Heart left ventricle (tissue), 16 donors: ENCODE data around the gene SFT2D3. TPM values are rescaled to one million over a fixed set of nuclear protein-coding genes. Genes with fewer than 3 reads are reported as not detected.

Experiments
- ATAC-seq, 4 donors: fragments of 200-7000 bp; cut with Tn5 transposase; one replicate each; pipeline ENCODE4 v1.9.1; 2020 to 2022; ENCODE audit warnings: moderate library complexity in 4 of 4, mild to moderate bottlenecking in 3 of 4, moderate number of reproducible peaks in 1 of 4
- DNase-seq, 5 donors: peaks; one replicate each; pipeline ENCODE4 v3.0.0-alpha.2; 2020
- H3K27ac ChIP-seq, 12 donors: fragments of 200-600 bp; sonication (generic) in 4 of 12; one replicate each; pipeline versions ENCODE4 v1.5.0 to v1.8.0; 2016 to 2022; ENCODE audit warnings: mild to moderate bottlenecking in 2 of 12
- H3K27me3 ChIP-seq, 9 donors: fragments of 200-600 bp; sonication (generic) in 2 of 9; one replicate each; pipeline versions ENCODE4 v1.5.1 to v1.8.0; 2016 to 2022; ENCODE audit warnings: mild to moderate bottlenecking in 3 of 9
- H3K36me3 ChIP-seq, 9 donors: fragments of 200-600 bp; sonication (generic) in 2 of 9; one replicate each; pipeline versions ENCODE4 v1.5.0 to v1.8.0; 2018 to 2022; ENCODE audit warnings: mild to moderate bottlenecking in 2 of 9
- H3K4me1 ChIP-seq, 12 donors: fragments of 200-600 bp; sonication (generic) in 4 of 12; one replicate each; pipeline versions ENCODE4 v1.5.0 to v1.8.0; 2016 to 2022; ENCODE audit warnings: mild to moderate bottlenecking in 3 of 12
- H3K4me3 ChIP-seq, 12 donors: fragments of 200-600 bp; sonication (generic) in 4 of 12; one replicate each; pipeline versions ENCODE4 v1.5.0 to v1.8.0; 2017 to 2022; ENCODE audit warnings: mild to moderate bottlenecking in 9 of 12, moderate library complexity in 4 of 12
- H3K9me3 ChIP-seq, 12 donors: fragments of 200-600 bp; sonication (generic) in 4 of 12; one replicate each; pipeline versions ENCODE4 v1.5.0 to v1.8.0; 2016 to 2022; ENCODE audit warnings: mild to moderate bottlenecking in 1 of 12
- CTCF ChIP-seq, 12 donors: fragments of 200-600 bp; sonication (generic) in 4 of 12; IDR thresholded peaks; one replicate each; pipeline versions ENCODE4 v1.5.0 to v1.8.0; 2018 to 2022; ENCODE audit warnings: antibody characterized with exemption in 12 of 12, mild to moderate bottlenecking in 5 of 12
- POLR2A ChIP-seq, 2 donors: fragments of 450-650 bp; IDR thresholded peaks; one replicate each; pipeline ENCODE4 v1.6.1; 2017; ENCODE audit warnings: antibody characterized with exemption in 2 of 2, mild to moderate bottlenecking in 2 of 2, moderate library complexity in 2 of 2
- WGBS, 4 donors: extraction: QIAGEN DNeasy Blood & Tissue Kit in 2 of 4; methylation state at CpG; one replicate each; pipeline versions ENCODE4 v1.1.5 to v1.1.7; 2013 to 2018; 5-methylcytosine and 5-hydroxymethylcytosine counted together
- intact Hi-C, 10 donors: fragments of 100-400 bp; cut with DNase I; formaldehyde crosslinking; loops; one replicate each; pipeline versions ENCODE4 v1.11.1 to v1.14.2; 2022
- polyA plus RNA-seq, 2 donors: library from polyadenylated mRNA; stranded (reverse); fragments of 200-250 nt; gene quantifications; one replicate each; pipeline ENCODE4 v1.2.3, GENCODE V29; 2013
- total RNA-seq, 9 donors: library from RNA; depleted of rRNA in 2 of 9; stranded (reverse); fragments of >200 nt in 2 of 9; fragmentation: NEBNext Ultra II Directional in 3 of 9; extraction: Animal tissue kit (Norgen Biotek cat#: 25700) in 3 of 9; gene quantifications; one replicate each; pipeline versions ENCODE4 v1.1.0 to v1.2.4, GENCODE V29; 2016 to 2023
- donor health status: ischemic (EF 13 %, LVEDD 7.1; RV severe dilation, severe dysfunction).
- donor health status: healthy with polysubstance abuse.
- donor health status: DM: no; HTN: yes; CAD: no.
- donor health status: DM: no; HTN: no; CAD: no.
- donor health status: ischemic (EF 25% LVEDD 6.9; RV normal size, moderate dysfunction).
- donor health status: ischemic (EF 25% LVEDD 5.7; RV mildly dilated, moderate dysfunction).
- donor health status: healthy.
- donor health status: DM: yes; HTN: yes; CAD: no.
- donor health status: ischemic (EF 35%, LVEDD 5.7; RV mildly dilated, moderate dysfunction).
- donor health status: nonischemic (EF 11% LVEDD 7.7; RV severe dilation, severe dysfunction).
- donor health status: DM: yes; HTN: yes; CAD: no.
- donor health status: PGD.
- donor health status: ischemic (EF 29% LVEDD 5.4; RV normal size, mild dysfunction).
- donor health status: nonischemic (EF 23%, LVEDD 6.1; RV moderate dilation, normal function).

The SFT2D3 gene
- total and polyA plus RNA-seq, 11 donors = 2.4 to 5.2 (median 3.6) TPM

DNA sequence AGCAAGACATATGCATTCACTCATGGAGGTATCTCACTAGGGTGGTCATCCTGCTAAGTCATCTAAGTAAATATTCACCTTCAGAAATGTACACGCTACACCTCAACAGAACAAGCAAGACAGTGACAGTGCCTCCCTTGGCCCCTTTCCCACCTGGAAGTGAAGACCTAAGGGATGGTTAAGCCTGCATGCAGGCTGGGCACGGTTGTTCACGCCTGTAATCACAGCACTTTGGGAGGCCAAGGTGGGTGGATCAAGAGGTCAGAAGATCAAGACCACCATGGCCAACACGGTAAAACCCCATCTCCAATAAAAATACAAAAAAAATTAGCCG, 30.4 kb upstream of the SFT2D3 start:
- Histone ChIP-seq H3K36me3 (peaks cover 0 to 4% (median 2%) of the 10 kb centered on the region in 9 donors), H3K27ac (peak overlapping the region in 6 of 12 donors; percentile 3 to 99 (median 94)), H3K9me3 (peaks cover 0 to 11% (median 0%) of the 10 kb centered on the region in 12 donors), H3K4me1 (peaks cover 0 to 80% (median 49%) of the 10 kb centered on the region in 12 donors), H3K27me3 (peaks cover 0 to 23% (median 0%) of the 10 kb centered on the region in 9 donors), H3K4me3 (peak overlapping the region in 1 of 12 donors; percentile 83)
- ATAC-seq = no peak
- DNase-seq = no peak
- intact Hi-C loops = loop anchor here in 3 of 10 donors (5.0 to 10.0 kb wide), 2 partner anchors 34 to 76 kb away; no protein-coding TSS in a partner anchor
- 71 to 84% (median 80%) methylated on average over 5 of the region's 5 CpGs for WGBS, 4 donors
- TF ChIP-seq CTCF (IDR thresholded peaks at IDR 0.05) (no peak), POLR2A (IDR thresholded peaks at IDR 0.05) (no peak)

DNA sequence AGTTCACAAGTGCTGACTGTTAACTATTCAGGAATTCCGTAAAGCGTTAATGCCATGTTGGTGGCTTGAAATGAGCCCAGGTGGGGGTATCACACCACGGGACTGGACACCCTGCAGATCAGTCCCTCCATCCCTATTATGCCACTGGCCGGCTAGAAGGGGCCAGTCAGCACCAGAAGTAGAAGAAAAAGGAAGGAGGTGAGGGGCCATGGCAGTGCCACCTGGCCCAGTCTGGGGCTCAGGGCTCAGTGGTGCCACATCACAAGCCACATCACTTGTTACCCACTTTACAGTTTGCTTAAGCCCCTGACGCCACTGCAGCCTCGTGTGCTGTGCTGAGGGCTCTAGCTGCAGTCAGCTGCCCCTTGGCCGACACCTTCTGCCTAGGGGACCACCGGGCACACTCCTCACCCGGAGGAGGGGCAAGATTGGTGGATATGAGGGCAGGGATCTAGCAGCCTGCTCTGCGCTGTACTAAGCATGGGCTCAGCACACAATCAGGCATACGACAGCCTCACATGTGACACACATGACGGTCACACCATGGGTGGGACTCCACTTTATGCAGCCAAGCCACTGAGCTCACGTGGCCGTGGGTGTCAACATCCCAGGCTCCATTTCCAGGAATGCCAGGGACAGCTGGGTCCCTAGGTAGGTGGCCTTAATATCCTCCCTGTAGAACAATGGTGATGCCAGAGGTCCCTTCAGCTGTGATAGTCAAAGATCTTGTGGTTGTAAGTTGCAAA, 29.6 kb upstream of the SFT2D3 start:
- Histone ChIP-seq H3K4me3 (peak overlapping the region in 8 of 12 donors; percentile 76 to 98 (median 88)), H3K36me3 (peaks cover 0 to 4% (median 2%) of the 10 kb centered on the region in 9 donors), H3K27me3 (peaks cover 0 to 27% (median 0%) of the 10 kb centered on the region in 9 donors), H3K27ac (peak overlapping the region; percentile 88 to 100 (median 96)), H3K4me1 (peaks cover 0 to 81% (median 50%) of the 10 kb centered on the region in 12 donors), H3K9me3 (peaks cover 0 to 11% (median 0%) of the 10 kb centered on the region in 12 donors)
- ATAC-seq = peak in 1 of 4 donors; percentile 3
- 48 to 59% (median 56%) methylated on average over 9 to 14 of the region's 14 CpGs for WGBS, 4 donors
- peak in 1 of 5 donors; percentile 31 for DNase-seq
- TF ChIP-seq POLR2A (IDR thresholded peaks at IDR 0.05) (no peak), CTCF (IDR thresholded peaks at IDR 0.05) (no peak)
- intact Hi-C loops = loop anchor here in 3 of 10 donors (5.0 to 10.0 kb wide), 2 partner anchors 34 to 77 kb away; no protein-coding TSS in a partner anchor

GRCh38 chr2:127672341-127673224, 28.7 kb upstream of the SFT2D3 start:
- peak; percentile 23 to 63 (median 41) for ATAC-seq
- TF ChIP-seq CTCF (IDR thresholded peaks at IDR 0.05) (no peak), POLR2A (IDR thresholded peaks at IDR 0.05) (no peak)
- H3K36me3 ChIP-seq = peaks cover 0 to 4% (median 2%) of the 10 kb centered on the region in 9 donors
- DNase-seq = peak in 1 of 5 donors; percentile 74
- WGBS, 4 donors = 27 to 32% (median 30%) methylated on average over 14 to 20 of the region's 20 CpGs
- H3K27ac ChIP-seq = peak overlapping the region; percentile 88 to 100 (median 96)
- H3K4me3 ChIP-seq = peak overlapping the region; percentile 69 to 98 (median 86)
- peaks cover 0 to 9% (median 0%) of the 10 kb centered on the region in 12 donors for H3K9me3 ChIP-seq
- peaks cover 0 to 78% (median 51%) of the 10 kb centered on the region in 12 donors for H3K4me1 ChIP-seq
- intact Hi-C loops = loop anchor here in 3 of 10 donors (5.0 to 10.0 kb wide), 2 partner anchors 35 to 78 kb away; no protein-coding TSS in a partner anchor
- peaks cover 0 to 26% (median 0%) of the 10 kb centered on the region in 9 donors for H3K27me3 ChIP-seq
